ENCODE results near the gene ATRNL1.

DNA sequence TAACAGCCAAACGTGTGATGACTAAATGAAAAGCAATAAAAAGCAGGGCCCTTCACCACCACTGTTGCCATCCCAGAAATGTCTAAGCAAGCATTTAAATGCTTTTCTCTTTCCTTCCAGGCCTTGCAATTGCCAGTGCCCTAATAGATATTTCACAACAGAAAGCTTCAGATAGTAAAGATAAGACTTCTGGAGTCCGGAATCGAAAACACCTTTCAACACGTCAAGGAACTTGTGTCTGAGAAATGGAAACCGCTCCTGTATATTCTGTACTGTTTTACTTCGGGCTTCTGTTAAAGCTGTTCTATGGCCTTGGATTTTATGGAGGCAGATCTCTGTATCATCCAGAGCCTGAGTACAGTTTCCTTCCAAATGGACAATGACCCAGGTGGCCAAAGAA, 851.4 kb downstream of the ATRNL1 start:
- TF ChIP-seq CTCF (conservative IDR thresholded peaks at IDR 0.05; ENCODE audit: low read length) (no peak), EZH2phosphoT487 (IDR thresholded peaks at IDR 0.05; ENCODE audit: borderline replicate concordance, low read depth, low read length) (no peak)
